GM18868 (cell line): ENCODE measurements around the gene TCTN2.
A peak's percentile ranks its signal among the peaks of the same experiment; 100 is the strongest.

ENCODE experiments used
- ATAC-seq: cut with Tn5 transposase; IDR thresholded peaks from one replicate; pipeline ENCODE4 v1.9.1; 2021; ENCODE audit warnings: mild to moderate bottlenecking, moderate library complexity; ENCODE audit not compliant: unreplicated experiment

The TCTN2 gene

GRCh38 chr12:123670882-123671728, at the start of gene TCTN2:
Gene TCTN2, plus strand, starts transcription at chr12:123671113. Its CDS starts 128 bp downstream, at chr12:123671241.
- ATAC-seq = peak; percentile 99

- no peak for ATAC-seq
Measured at GRCh38 chr12:123621619-123622530, 49.0 kb upstream of the TCTN2 start.

- peak; percentile 98 for ATAC-seq
Measured at GRCh38 chr12:123633379-123634141, 37.4 kb upstream of the TCTN2 start, which contains the start of the genes EIF2B1 and GTF2H3. Gene EIF2B1, minus strand, starts transcription at chr12:123633686. Its CDS starts 129 bp downstream, at chr12:123633557. Gene GTF2H3, plus strand, starts transcription at chr12:123633829. Its CDS starts 31 bp downstream, at chr12:123633860.

- no peak for ATAC-seq
Measured at GRCh38 chr12:123634142-123634561, 36.8 kb upstream of the TCTN2 start.

- no peak for ATAC-seq
Measured at GRCh38 chr12:123643911-123644310, 27.0 kb upstream of the TCTN2 start.

GRCh38 chr12:123645380-123645779, 25.5 kb upstream of the TCTN2 start:
- no peak for ATAC-seq

- ATAC-seq = no peak
Measured at GRCh38 chr12:123645878-123646277, 25.0 kb upstream of the TCTN2 start.

- no peak for ATAC-seq
Measured at GRCh38 chr12:123648401-123648800, 22.5 kb upstream of the TCTN2 start.

GRCh38 chr12:123654129-123654701, 16.7 kb upstream of the TCTN2 start:
- ATAC-seq = no peak

GRCh38 chr12:123655420-123655819, 15.5 kb upstream of the TCTN2 start:
- ATAC-seq = no peak

GRCh38 chr12:123656392-123656791, 14.5 kb upstream of the TCTN2 start:
- no peak for ATAC-seq

GRCh38 chr12:123657211-123657610, 13.7 kb upstream of the TCTN2 start:
- ATAC-seq = no peak

- no peak for ATAC-seq
Measured at GRCh38 chr12:123659996-123660727, 10.8 kb upstream of the TCTN2 start.

GRCh38 chr12:123667771-123668170, 3.1 kb upstream of the TCTN2 start:
- ATAC-seq = no peak

GRCh38 chr12:123671876-123672275, 963 bp downstream of the TCTN2 start:
- ATAC-seq = no peak

- no peak for ATAC-seq
Measured at GRCh38 chr12:123675436-123675835, 4.5 kb downstream of the TCTN2 start.

- no peak for ATAC-seq
Measured at GRCh38 chr12:123676616-123677320, 5.9 kb downstream of the TCTN2 start.

GRCh38 chr12:123678981-123679380, 8.1 kb downstream of the TCTN2 start:
- no peak for ATAC-seq

- ATAC-seq = peak; percentile 55
Measured at GRCh38 chr12:123681605-123682004, 10.7 kb downstream of the TCTN2 start.
